ENCODE measurements around the gene TMEM80.

Gene TMEM80

GRCh38 chr11:746289-747157 lies 50.9 kb downstream of the TMEM80 start:
- no peaks in the 10 kb centered on the region for H3K9me3 Mint-ChIP-seq
- no peaks in the 10 kb centered on the region for H3K36me3 Mint-ChIP-seq
- DNase-seq (ENCODE audit: low spot score in 2 of 2) (no peak), ATAC-seq (ENCODE audit: low read depth) (peak; percentile 37)
- no peaks in the 10 kb centered on the region for H3K27me3 Mint-ChIP-seq
- peaks cover 10% of the 10 kb centered on the region for H3K4me1 Mint-ChIP-seq
- peak overlapping the region; percentile 88 for H3K4me3 Mint-ChIP-seq
- H3K27ac Mint-ChIP-seq = no peak overlapping the region

DNA sequence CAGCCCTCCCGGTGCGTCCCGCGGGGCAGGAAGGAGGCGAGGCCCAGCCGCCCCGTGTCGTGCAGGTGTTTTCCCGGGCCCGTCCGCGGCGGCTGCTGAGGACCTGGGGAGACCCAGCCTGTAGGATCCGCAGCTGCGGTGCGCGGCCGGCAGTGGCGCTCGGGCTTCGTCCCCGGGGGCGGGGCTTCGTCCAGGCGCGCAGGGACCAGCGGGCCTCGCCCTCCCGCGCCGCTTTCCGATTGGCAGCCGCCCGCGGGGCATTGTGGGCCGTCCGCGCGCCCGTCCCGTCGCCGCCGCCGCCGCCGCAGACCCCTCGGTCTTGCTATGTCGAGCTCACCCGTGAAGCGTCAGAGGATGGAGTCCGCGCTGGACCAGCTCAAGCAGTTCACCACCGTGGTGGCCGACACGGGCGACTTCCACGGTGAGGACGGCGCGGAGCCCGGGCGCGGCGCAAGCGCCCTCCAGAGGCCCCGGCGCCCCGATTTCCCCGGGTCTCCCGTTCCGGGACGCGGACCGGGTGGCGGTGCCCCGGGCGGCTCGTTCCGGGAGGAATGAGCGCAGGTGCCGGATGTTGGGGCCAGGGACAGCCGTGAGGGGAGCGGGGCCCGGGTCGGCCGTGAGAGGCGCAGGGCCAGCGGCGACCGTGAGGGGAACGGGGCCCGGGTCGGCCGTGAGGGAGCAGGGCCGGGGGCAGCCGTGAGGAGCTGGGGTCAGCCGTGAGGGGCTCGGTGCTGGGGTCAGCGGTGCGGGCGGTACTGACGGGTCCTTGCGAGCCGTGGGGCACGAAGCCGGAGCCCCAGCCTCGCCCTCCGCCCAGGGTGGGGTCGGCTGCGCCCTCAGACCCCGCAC lies 51.8 kb downstream of the TMEM80 start, which contains the start of gene TALDO1:
Gene TALDO1 (plus strand): TSS at position 307 of the 849 bp plus-strand sequence. CDS start 18 bp downstream, at position 325.
- ATAC-seq (ENCODE audit: low read depth) (peak; percentile 88), DNase-seq (ENCODE audit: low spot score in 2 of 2) (peak; percentile 76 to 79)
- peak within 1 kb of the TSS; percentile 88 for H3K4me3 Mint-ChIP-seq
- H3K4me1 Mint-ChIP-seq = peaks cover 10% of the 10 kb centered on the region
- H3K27ac Mint-ChIP-seq = no peak within 1 kb of the TSS
- no peaks in the 10 kb centered on the region for H3K36me3 Mint-ChIP-seq
- no peaks in the 10 kb centered on the region for H3K9me3 Mint-ChIP-seq
- H3K27me3 Mint-ChIP-seq = no peaks in the 10 kb centered on the region

DNA sequence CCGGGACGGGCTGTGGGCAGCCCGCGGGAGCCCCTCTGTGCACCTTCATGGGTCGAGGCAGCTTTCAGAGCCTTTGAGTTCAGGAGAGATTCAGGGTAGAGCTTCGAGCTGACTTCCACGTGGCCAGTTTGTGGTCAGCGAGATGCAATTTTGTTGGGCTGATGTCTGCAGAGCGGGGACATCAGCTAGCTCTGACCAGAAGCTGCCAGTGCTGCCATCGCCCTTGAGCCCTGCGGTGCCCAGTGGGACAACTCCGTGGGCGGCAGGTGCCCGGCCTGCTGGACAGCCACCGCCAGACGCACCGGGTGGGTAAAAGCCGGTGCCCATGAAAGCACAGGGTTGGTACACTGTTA lies 52.4 kb downstream of the TMEM80 start:
- H3K27me3 Mint-ChIP-seq = no peaks in the 10 kb centered on the region
- H3K27ac Mint-ChIP-seq = no peak overlapping the region
- H3K4me1 Mint-ChIP-seq = peaks cover 10% of the 10 kb centered on the region
- peak overlapping the region; percentile 88 for H3K4me3 Mint-ChIP-seq
- ATAC-seq (ENCODE audit: low read depth) (no peak), DNase-seq (ENCODE audit: low spot score in 2 of 2) (no peak)
- no peaks in the 10 kb centered on the region for H3K9me3 Mint-ChIP-seq
- no peaks in the 10 kb centered on the region for H3K36me3 Mint-ChIP-seq

DNA sequence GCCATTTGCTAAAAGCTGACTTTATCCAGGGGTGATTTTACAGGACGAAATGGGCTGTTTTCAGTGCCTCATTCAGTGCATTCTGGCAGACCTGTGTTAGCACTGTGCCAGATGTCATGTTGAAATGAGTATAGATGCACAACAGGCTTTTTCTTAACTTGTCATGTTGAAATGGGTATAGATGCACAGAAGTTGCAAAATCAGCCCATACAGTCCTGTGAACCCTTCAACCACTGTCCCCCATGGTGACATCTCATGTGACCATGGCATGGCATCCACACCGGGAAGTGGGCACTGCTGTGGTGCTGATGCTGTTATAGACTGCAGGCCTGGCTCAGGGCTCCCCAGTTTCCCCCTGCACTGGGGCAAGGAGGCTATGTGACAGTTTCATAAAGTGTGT lies 54.1 kb downstream of the TMEM80 start:
- ATAC-seq (ENCODE audit: low read depth) (no peak), DNase-seq (ENCODE audit: low spot score in 2 of 2) (no peak)
- H3K4me1 Mint-ChIP-seq = peaks cover 10% of the 10 kb centered on the region

More for the DNA sequence above, 54.1 kb downstream of the TMEM80 start:
- no peaks in the 10 kb centered on the region for H3K9me3 Mint-ChIP-seq
- H3K36me3 Mint-ChIP-seq = no peaks in the 10 kb centered on the region
- no peak overlapping the region for H3K27ac Mint-ChIP-seq
- no peaks in the 10 kb centered on the region for H3K27me3 Mint-ChIP-seq
- H3K4me3 Mint-ChIP-seq = no peak overlapping the region
